Tibial nerve (tissue), 4 donors: ENCODE measurements around the gene DHDH. TPM values are rescaled to one million over a fixed set of nuclear protein-coding genes. Genes with fewer than 3 reads are reported as not detected.
"Not testable (repeated sequence)": the region's sequence is repeated elsewhere in the genome, so short reads cannot be mapped to it uniquely, and the experiment has no call there.

Experiments used
- DNase-seq, 2 donors: peaks; one replicate each; pipeline ENCODE4 v3.0.0-alpha.2; 2019; ENCODE audit warnings: low spot score in 2 of 2
- H3K27ac ChIP-seq, 4 donors: fragments of 200-600 bp; sonication (generic) in 3 of 4; one replicate each; pipeline ENCODE4 v1.5.1; 2017 to 2019; ENCODE audit warnings: mild to moderate bottlenecking in 1 of 4
- H3K27me3 ChIP-seq, 2 donors: fragments of 200-600 bp; sonication (generic) in 1 of 2; one replicate each; pipeline versions ENCODE4 v1.5.1 to v1.6.0; 2017 to 2019
- H3K36me3 ChIP-seq, 3 donors: fragments of 200-600 bp; sonication (generic); one replicate each; pipeline ENCODE4 v1.5.1; 2018 to 2019
- H3K4me1 ChIP-seq, 4 donors: fragments of 200-600 bp; sonication (generic) in 3 of 4; one replicate each; pipeline ENCODE4 v1.5.1; 2017 to 2019
- H3K4me3 ChIP-seq, 4 donors: fragments of 200-600 bp; sonication (generic) in 3 of 4; one replicate each; pipeline ENCODE4 v1.5.1; 2017 to 2019; ENCODE audit warnings: mild to moderate bottlenecking in 1 of 4, moderate library complexity in 1 of 4
- H3K9me3 ChIP-seq, 4 donors: fragments of 200-600 bp; sonication (generic) in 3 of 4; one replicate each; pipeline ENCODE4 v1.5.1; 2017 to 2019
- CTCF ChIP-seq, 5 experiments: fragments of 200-600 bp in 3 of 5; fragments of 450-650 bp in 2 of 5; sonication (generic) in 3 of 5; IDR thresholded peaks; one replicate each; pipeline ENCODE4 v1.5.1; 2016 to 2019; ENCODE audit warnings: antibody characterized with exemption in 5 of 5, mild to moderate bottlenecking in 3 of 5, moderate library complexity in 2 of 5
- EP300 ChIP-seq, 2 donors: sonication (generic); formaldehyde crosslinking; IDR thresholded peaks; one replicate each; pipeline ENCODE4 v1.6.1; 2017; ENCODE audit warnings: antibody characterized with exemption in 2 of 2, mild to moderate bottlenecking in 1 of 2
- POLR2A ChIP-seq, 2 donors: fragments of 450-650 bp; IDR thresholded peaks; one replicate each; pipeline ENCODE4 v1.6.1; 2017; ENCODE audit warnings: antibody characterized with exemption in 2 of 2, mild to moderate bottlenecking in 2 of 2, moderate library complexity in 2 of 2
- WGBS, 2 donors: methylation state at CpG; one replicate each; pipeline ENCODE4 v1.1.5; 2018; 5-methylcytosine and 5-hydroxymethylcytosine counted together
- total RNA-seq, 4 donors: library from RNA; depleted of rRNA; stranded (reverse); fragments of >200 nt; gene quantifications; one replicate each; pipeline ENCODE4 v1.1.0, GENCODE V29; 2016

Gene DHDH
- total RNA-seq, 4 donors from 2014 or later, result 1.2 TPM; not detected in 3

GRCh38 chr19:48918801-48919247, 14.7 kb upstream of the DHDH start:
- H3K36me3 ChIP-seq, result peaks cover 3 to 100% (median 17%) of the 10 kb centered on the region in 3 donors
- H3K27me3 ChIP-seq, result no peaks in the 10 kb centered on the region
- DNase-seq, result no peak
- no peak overlapping the region for H3K27ac ChIP-seq
- TF ChIP-seq EP300 (IDR thresholded peaks at IDR 0.05) (no peak), CTCF (IDR thresholded peaks at IDR 0.05) (no peak)
- no peaks in the 10 kb centered on the region for H3K9me3 ChIP-seq
- H3K4me3 ChIP-seq, result no peak overlapping the region
- H3K4me1 ChIP-seq, result no peaks in the 10 kb centered on the region
- WGBS, 2 donors, result 73 to 78% methylated on average over 18 of the region's 18 CpGs

- H3K27ac ChIP-seq, H3K4me3 ChIP-seq, H3K4me1 ChIP-seq, DNase-seq, H3K9me3 ChIP-seq, H3K27me3 ChIP-seq: not testable (repeated sequence)
- peaks cover 3 to 100% (median 15%) of the 10 kb centered on the region in 3 donors for H3K36me3 ChIP-seq
- WGBS, 2 donors, result 93 to 97% methylated on average over 8 of the region's 8 CpGs
Observed at GRCh38 chr19:48919271-48919670, 14.2 kb upstream of the DHDH start.

GRCh38 chr19:48920949-48921348, 12.6 kb upstream of the DHDH start:
- 64 to 78% methylated on average over 5 to 8 of the region's 10 CpGs for WGBS, 2 donors
- peaks cover 0 to 88% (median 12%) of the 10 kb centered on the region in 3 donors for H3K36me3 ChIP-seq

GRCh38 chr19:48921721-48922500, 11.6 kb upstream of the DHDH start:
- H3K9me3 ChIP-seq, result no peaks in the 10 kb centered on the region
- no peak for DNase-seq
- peaks cover 0 to 78% (median 12%) of the 10 kb centered on the region in 3 donors for H3K36me3 ChIP-seq
- 88 to 91% methylated on average over 10 to 12 of the region's 12 CpGs for WGBS, 2 donors
- no peak overlapping the region for H3K4me3 ChIP-seq
- H3K4me1 ChIP-seq, result peaks cover 0 to 3% (median 1%) of the 10 kb centered on the region in 4 donors
- H3K27me3 ChIP-seq, result no peaks in the 10 kb centered on the region
- TF ChIP-seq CTCF (IDR thresholded peaks at IDR 0.05) (no peak), EP300 (IDR thresholded peaks at IDR 0.05) (no peak), POLR2A (IDR thresholded peaks at IDR 0.05) (no peak)
- no peak overlapping the region for H3K27ac ChIP-seq

More at GRCh38 chr19:48920949-48921348, 12.6 kb upstream of the DHDH start:
- Histone ChIP-seq H3K9me3 (no peaks in the 10 kb centered on the region), H3K27me3 (no peaks in the 10 kb centered on the region), H3K27ac (no peak overlapping the region), H3K4me1 (no peaks in the 10 kb centered on the region), H3K4me3 (no peak overlapping the region)
- no peak for TF ChIP-seq CTCF (IDR thresholded peaks at IDR 0.05)
- no peak for TF ChIP-seq EP300 (IDR thresholded peaks at IDR 0.05)
- TF ChIP-seq POLR2A (IDR thresholded peaks at IDR 0.05), result no peak
- no peak for DNase-seq

- peaks cover 0 to 69% (median 12%) of the 10 kb centered on the region in 3 donors for H3K36me3 ChIP-seq
Observed at GRCh38 chr19:48922548-48923490, 10.7 kb upstream of the DHDH start.

More at GRCh38 chr19:48922548-48923490, 10.7 kb upstream of the DHDH start:
- H3K27me3 ChIP-seq, result no peaks in the 10 kb centered on the region
- WGBS, 2 donors, result 83 to 85% methylated on average over 18 of the region's 18 CpGs
- TF ChIP-seq POLR2A (IDR thresholded peaks at IDR 0.05) (no peak), EP300 (IDR thresholded peaks at IDR 0.05) (no peak), CTCF (IDR thresholded peaks at IDR 0.05) (no peak)
- H3K4me3 ChIP-seq, result no peak overlapping the region
- H3K9me3 ChIP-seq, result no peaks in the 10 kb centered on the region
- peaks cover 0 to 11% (median 4%) of the 10 kb centered on the region in 4 donors for H3K4me1 ChIP-seq
- DNase-seq, result no peak
- no peak overlapping the region for H3K27ac ChIP-seq
